GM12878 (cell line): ENCODE measurements around the gene RPA3. TPM values are rescaled to one million over a fixed set of nuclear protein-coding genes. Genes with fewer than 3 reads are reported as not detected.

ENCODE experiments used
- ATAC-seq: fragments of 200-7000 bp; cut with Tn5 transposase; 3 replicates; pipeline ENCODE4 v1.9.1; 2020; ENCODE audit warnings: mild to moderate bottlenecking, moderate library complexity
- BruUV-seq: library from RNA; stranded (reverse); fragments of 400-500 nt; replicated peaks from 2 replicates; lab custom pipeline; 2021; lab: Mats Ljungman, UMichigan
- CTCF ChIA-PET: fragments of 300-600 bp; sonication (Branson Sonifier 250); formaldehyde crosslinking; extraction: SDS; loops from one replicate; lab custom pipeline; 2021; ENCODE audit warnings: inconsistent platforms; lab: Yijun Ruan, JAX
- POLR2A ChIA-PET: fragments of 350-600 bp; formaldehyde crosslinking; extraction: SDS; loops from one replicate; lab custom pipeline; 2021; ENCODE audit warnings: inconsistent platforms; lab: Charles Lee
- RAD21 ChIA-PET: fragments of 300-600 bp; sonication (Branson Sonifier 250); formaldehyde crosslinking; loops from one replicate; lab custom pipeline; 2023; ENCODE audit warnings: antibody characterized with exemption; ENCODE audit not compliant: unreplicated experiment; lab: Charles Lee
- SMC1A ChIA-PET: fragments of 300-600 bp; sonication (Branson Sonifier 250); formaldehyde crosslinking; loops from one replicate; lab custom pipeline; 2023; ENCODE audit not compliant: unreplicated experiment, uncharacterized antibody; lab: Charles Lee
- DNase-seq: peaks from one replicate; pipeline ENCODE4 v3.0.0-alpha.2; 2011; ENCODE audit warnings: low read depth, low spot score
- FAIRE-seq: peaks from 3 replicates; lab custom pipeline; 2011; peaks lifted over from hg19 to GRCh38; lab: Jason Lieb, UNC
- H2AFZ ChIP-seq: 2 replicates; pipeline ENCODE4 v1.6.0; 2011; ENCODE audit warnings: low read depth, low read length, control low read depth; ENCODE audit not compliant: control insufficient read depth
- H3K27ac ChIP-seq: 2 replicates; pipeline ENCODE4 v1.5.1; 2011; ENCODE audit warnings: control low read depth; ENCODE audit not compliant: control insufficient read depth, insufficient read depth
- H3K27me3 ChIP-seq, 2 experiments: replicated peaks in 1 of 2; 2 replicates each; pipeline versions ENCODE4 v1.6.0 to v1.6.1; 2011; ENCODE audit warnings: low read length in 1 of 2; ENCODE audit not compliant: control insufficient read depth in 2 of 2, insufficient read depth in 2 of 2
- H3K36me3 ChIP-seq, 2 experiments: 2 replicates each; pipeline ENCODE4 v1.5.1; 2011; ENCODE audit warnings: low read length in 1 of 2; ENCODE audit not compliant: control insufficient read depth in 2 of 2, insufficient read depth in 2 of 2
- H3K4me1 ChIP-seq: 2 replicates; pipeline ENCODE4 v1.6.1; 2011; ENCODE audit warnings: mild to moderate bottlenecking, low read length, moderate library complexity, mixed read lengths; ENCODE audit not compliant: control insufficient read depth, insufficient read depth
- H3K4me2 ChIP-seq: 2 replicates; pipeline ENCODE4 v1.6.0; 2011; ENCODE audit warnings: control low read depth; ENCODE audit not compliant: control insufficient read depth, insufficient read depth
- H3K4me3 ChIP-seq: fragments of 200-600 bp; sonication (generic); 2 replicates; pipeline ENCODE4 v1.5.1; 2016
- H3K79me2 ChIP-seq: 2 replicates; pipeline ENCODE4 v1.6.0; 2011; ENCODE audit warnings: low read length; ENCODE audit not compliant: control insufficient read depth, insufficient read depth
- H3K9ac ChIP-seq: 2 replicates; pipeline ENCODE4 v1.8.0; 2011; ENCODE audit warnings: low read length, control low read depth, mixed read lengths; ENCODE audit not compliant: control insufficient read depth, insufficient read depth
- H3K9me3 ChIP-seq: replicated peaks from 3 replicates; pipeline ENCODE4 v1.5.1; 2011; ENCODE audit warnings: mild to moderate bottlenecking, low read length; ENCODE audit not compliant: control insufficient read depth, insufficient read depth
- H4K20me1 ChIP-seq: 2 replicates; pipeline ENCODE4 v1.6.0; 2011; ENCODE audit not compliant: control insufficient read depth, insufficient read depth
- CEBPB ChIP-seq, 2 experiments: fragments of 150-350 bp in 1 of 2; IDR thresholded peaks; 2 replicates each; pipeline ENCODE4 v1.6.1; 2012 to 2014; ENCODE audit warnings: low read depth in 2 of 2, low read length in 2 of 2, borderline replicate concordance in 1 of 2, inconsistent platforms in 1 of 2
- CUX1 ChIP-seq: IDR thresholded peaks from 2 replicates; pipeline ENCODE4 v1.6.1; 2012; ENCODE audit warnings: improper control_type of control experiment, low read depth, low read length; ENCODE audit not compliant: insufficient replicate concordance
- E2F8 ChIP-seq: fragments of 450-650 bp; IDR thresholded peaks from 2 replicates; pipeline ENCODE4 v1.6.1; 2018; ENCODE audit warnings: mild to moderate bottlenecking, low read depth, moderate library complexity; ENCODE audit not compliant: partially characterized antibody
- GABPA ChIP-seq: IDR thresholded peaks from 2 replicates; pipeline ENCODE4 v1.6.1; 2014; ENCODE audit warnings: antibody characterized with exemption, low read depth, mild to moderate bottlenecking, inconsistent platforms
- IKZF2 ChIP-seq, 2 experiments: fragments of 450-650 bp; IDR thresholded peaks; 2 replicates each; pipeline ENCODE4 v1.6.1; 2017; ENCODE audit warnings: mild to moderate bottlenecking in 2 of 2, moderate library complexity in 2 of 2
- POU2F2 ChIP-seq: IDR thresholded peaks from 3 replicates; pipeline ENCODE4 v1.6.1; 2011; ENCODE audit warnings: low read depth, mild to moderate bottlenecking, low read length, borderline replicate concordance
- SUZ12 ChIP-seq: fragments of 200-600 bp; sonication (generic); IDR thresholded peaks from one replicate; pipeline ENCODE4 v1.6.1; 2018; ENCODE audit warnings: antibody characterized with exemption, mild to moderate bottlenecking; ENCODE audit not compliant: unreplicated experiment
- ZNF384 ChIP-seq: IDR thresholded peaks from 2 replicates; pipeline ENCODE4 v1.6.1; 2012; ENCODE audit warnings: low read depth, mild to moderate bottlenecking, low read length, improper control_type of control experiment, borderline replicate concordance
- ZSCAN29 ChIP-seq: fragments of 450-650 bp; IDR thresholded peaks from 2 replicates; pipeline ENCODE4 v1.6.1; 2017; ENCODE audit warnings: mild to moderate bottlenecking, moderate library complexity
- WGBS: methylation state at CpG from one replicate; pipeline ENCODE4 v1.1.6; 2016; ENCODE audit warnings: low lambda C conversion rate; ENCODE audit not compliant: insufficient replicate concordance, insufficient coverage; ENCODE audit errors: missing lambda C conversion rate; 5-methylcytosine and 5-hydroxymethylcytosine counted together
- in situ Hi-C: fragments of 300-500 bp; cut with MboI; formaldehyde crosslinking; loops from 9 replicates; pipeline ENCODE4 v1.14.3; 2018; ENCODE audit warnings: mixed read lengths
- intact Hi-C: fragments of 100-400 bp; cut with micrococcal nuclease; formaldehyde crosslinking; loops from one replicate; pipeline ENCODE4 v1.14.2; 2022; ENCODE audit not compliant: unreplicated experiment
- polyA plus RNA-seq, 11 experiments: library from polyadenylated mRNA; depleted of rRNA in 4 of 11; unstranded in 6 of 11; stranded (reverse) in 5 of 11; fragments of >200 nt; fragmentation: Nextera tagmentation in 4 of 11; fragmentation: Illumina TruSeq in 1 of 11; extraction: Ambion mirVana in 4 of 11; extraction: Trizol in 1 of 11; gene quantifications; 1 replicate in 1 of 11; 2 replicates in 10 of 11; pipeline versions ENCODE4 v1.2.1 to v1.2.3, GENCODE V29; 2011 to 2016; ENCODE audit warnings: inconsistent platforms in 2 of 11, missing spikeins in 2 of 11, low read depth in 1 of 11
- total RNA-seq, 4 experiments: library from RNA; depleted of rRNA in 3 of 4; stranded (reverse); fragments of >200 nt in 3 of 4; fragmentation: Illumina TruSeq in 1 of 4; extraction: Trizol in 1 of 4; gene quantifications; 2 replicates each; pipeline versions ENCODE4 v1.2.1 to v1.2.3, GENCODE V29; 2013 to 2021
- TF ChIP-seq, protein P1 (sequence below): fragments of 450-650 bp; formaldehyde crosslinking; IDR thresholded peaks from 2 replicates; pipeline ENCODE4 v1.5.0; 2022; ENCODE audit warnings: mild to moderate bottlenecking, missing genetic modification characterization

Gene RPA3
- total and polyA plus RNA-seq, 10 of the 15 experiments (the other 5 are each of a cell fraction or from before 2014, with no cell fraction given): 60.2 to 343 (median 112) TPM

DNA sequence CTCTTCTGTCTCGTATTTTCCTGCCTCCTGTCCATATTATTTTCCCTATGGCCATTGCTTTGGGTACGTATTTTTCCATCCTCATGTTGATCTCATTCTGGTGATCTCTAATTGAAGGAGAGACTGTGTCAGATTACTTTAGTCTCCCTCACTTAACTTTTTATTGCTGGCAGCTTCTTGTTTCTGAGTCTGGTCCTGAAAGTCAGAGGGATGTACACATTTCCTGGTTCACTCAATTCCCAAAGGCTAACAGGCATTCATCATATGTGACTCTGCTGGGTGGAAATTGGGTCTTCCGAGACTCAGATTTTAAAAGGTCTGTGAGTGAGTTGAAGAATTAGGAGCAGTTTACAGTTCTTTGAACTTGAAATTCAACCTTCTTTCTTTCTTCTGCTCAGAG, 66.9 kb downstream of the RPA3 start:
- DNase-seq: no peak
- no peak overlapping the region for H3K9ac ChIP-seq
- no peak for ATAC-seq
- no peak overlapping the region for H2AFZ ChIP-seq
- no peaks in the 10 kb centered on the region for H3K36me3 ChIP-seq
- no peaks in the 10 kb centered on the region for H3K4me1 ChIP-seq
- POLR2A ChIA-PET: no interaction called here
- no peaks in the 10 kb centered on the region for H3K27me3 ChIP-seq
- in situ Hi-C loops (no loop called here), intact Hi-C loops (no loop called here)
- no peaks in the 10 kb centered on the region for H4K20me1 ChIP-seq
- WGBS: 94% methylated on average over 3 of the region's 3 CpGs
- BruUV-seq: no TSS peak
- CTCF ChIA-PET: interaction anchor here (1.2 to 1.6 kb wide), 3 partner anchors 15 to 539 kb away, joined by 3 to 6 read pairs (median 6); no protein-coding TSS in a partner anchor
- no peaks in the 10 kb centered on the region; the same call in 2 of the 3 replicates for H3K9me3 ChIP-seq
- H3K4me2 ChIP-seq: no peak overlapping the region
- no peak for FAIRE-seq
- H3K4me3 ChIP-seq: no peak overlapping the region
- RAD21 ChIA-PET: interaction anchor here (1.2 kb wide), 1 partner anchor 30 kb away, joined by 6 read pairs; no protein-coding TSS in a partner anchor
- H3K27ac ChIP-seq: no peak overlapping the region
- SMC1A ChIA-PET: interaction anchor here (0.9 to 1.4 kb wide), 2 partner anchors 11 to 30 kb away, joined by 3 to 7 read pairs; partner anchors contain the start of gene UMAD1
- peaks cover 2% of the 10 kb centered on the region for H3K79me2 ChIP-seq
- TF ChIP-seq E2F8 (no peak), POU2F2 (no peak), CUX1 (no peak), ZSCAN29 (no peak), IKZF2 (IDR thresholded peaks at IDR 0.05) (no peak), GABPA (no peak), SUZ12 (no peak), ZNF384 (no peak), CEBPB (IDR thresholded peaks at IDR 0.05; ENCODE audit: borderline replicate concordance in 1 of 2, low read depth in 2 of 2, low read length in 2 of 2) (no peak)
- TF ChIP-seq, protein P1, sequence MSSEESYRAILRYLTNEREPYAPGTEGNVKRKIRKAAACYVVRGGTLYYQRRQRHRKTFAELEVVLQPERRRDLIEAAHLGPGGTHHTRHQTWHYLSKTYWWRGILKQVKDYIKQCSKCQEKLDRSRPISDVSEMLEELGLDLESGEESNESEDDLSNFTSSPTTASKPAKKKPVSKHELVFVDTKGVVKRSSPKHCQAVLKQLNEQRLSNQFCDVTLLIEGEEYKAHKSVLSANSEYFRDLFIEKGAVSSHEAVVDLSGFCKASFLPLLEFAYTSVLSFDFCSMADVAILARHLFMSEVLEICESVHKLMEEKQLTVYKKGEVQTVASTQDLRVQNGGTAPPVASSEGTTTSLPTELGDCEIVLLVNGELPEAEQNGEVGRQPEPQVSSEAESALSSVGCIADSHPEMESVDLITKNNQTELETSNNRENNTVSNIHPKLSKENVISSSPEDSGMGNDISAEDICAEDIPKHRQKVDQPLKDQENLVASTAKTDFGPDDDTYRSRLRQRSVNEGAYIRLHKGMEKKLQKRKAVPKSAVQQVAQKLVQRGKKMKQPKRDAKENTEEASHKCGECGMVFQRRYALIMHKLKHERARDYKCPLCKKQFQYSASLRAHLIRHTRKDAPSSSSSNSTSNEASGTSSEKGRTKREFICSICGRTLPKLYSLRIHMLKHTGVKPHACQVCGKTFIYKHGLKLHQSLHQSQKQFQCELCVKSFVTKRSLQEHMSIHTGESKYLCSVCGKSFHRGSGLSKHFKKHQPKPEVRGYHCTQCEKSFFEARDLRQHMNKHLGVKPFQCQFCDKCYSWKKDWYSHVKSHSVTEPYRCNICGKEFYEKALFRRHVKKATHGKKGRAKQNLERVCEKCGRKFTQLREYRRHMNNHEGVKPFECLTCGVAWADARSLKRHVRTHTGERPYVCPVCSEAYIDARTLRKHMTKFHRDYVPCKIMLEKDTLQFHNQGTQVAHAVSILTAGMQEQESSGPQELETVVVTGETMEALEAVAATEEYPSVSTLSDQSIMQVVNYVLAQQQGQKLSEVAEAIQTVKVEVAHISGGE (CRISPR knock-in tag): no peak
